Parathyroid adenoma (tissue), 2 donors: ENCODE results near the gene GPR75.

Experiments used
- H2AFZ ChIP-seq: fragments of 300-600 bp; sonication (generic); one replicate; pipeline ENCODE4 v1.7.0; 2017; ENCODE audit warnings: antibody characterized with exemption, mild to moderate bottlenecking
- H3K27ac ChIP-seq: fragments of 300-600 bp; sonication (generic); one replicate; pipeline ENCODE4 v1.7.0; 2017
- H3K27me3 ChIP-seq: fragments of 300-600 bp; sonication (generic); one replicate; pipeline ENCODE4 v1.7.0; 2017; ENCODE audit warnings: low read length; ENCODE audit not compliant: control insufficient read depth, insufficient read depth
- H3K36me3 ChIP-seq: fragments of 300-600 bp; sonication (generic); one replicate; pipeline ENCODE4 v1.7.0; 2017; ENCODE audit warnings: low read length; ENCODE audit not compliant: control insufficient read depth, insufficient read depth
- H3K4me1 ChIP-seq: fragments of 300-600 bp; sonication (generic); one replicate; pipeline ENCODE4 v1.7.0; 2017; ENCODE audit warnings: control low read depth
- H3K4me2 ChIP-seq: fragments of 300-600 bp; sonication (generic); one replicate; pipeline ENCODE4 v1.7.0; 2017; ENCODE audit warnings: low read length
- H3K4me3 ChIP-seq: fragments of 300-600 bp; sonication (generic); one replicate; pipeline ENCODE4 v1.7.0; 2017; ENCODE audit warnings: low read depth, low read length
- H3K79me2 ChIP-seq: fragments of 300-600 bp; sonication (generic); one replicate; pipeline ENCODE4 v1.7.0; 2017; ENCODE audit warnings: control low read depth
- H3K9ac ChIP-seq: fragments of 300-600 bp; sonication (generic); one replicate; pipeline ENCODE4 v1.7.0; 2017; ENCODE audit warnings: mild to moderate bottlenecking
- H3K9me3 ChIP-seq: fragments of 300-600 bp; sonication (generic); one replicate; pipeline ENCODE4 v1.7.0; 2017; ENCODE audit warnings: low read length; ENCODE audit not compliant: control insufficient read depth
- TF ChIP-seq, protein P1 (sequence below): fragments of 300-600 bp; sonication (generic); IDR thresholded peaks from one replicate; pipeline ENCODE4 v1.7.0; 2017; ENCODE audit warnings: antibody characterized with exemption, mild to moderate bottlenecking
- donor health status: primary hyperparathyroidism.

The GPR75 gene

DNA sequence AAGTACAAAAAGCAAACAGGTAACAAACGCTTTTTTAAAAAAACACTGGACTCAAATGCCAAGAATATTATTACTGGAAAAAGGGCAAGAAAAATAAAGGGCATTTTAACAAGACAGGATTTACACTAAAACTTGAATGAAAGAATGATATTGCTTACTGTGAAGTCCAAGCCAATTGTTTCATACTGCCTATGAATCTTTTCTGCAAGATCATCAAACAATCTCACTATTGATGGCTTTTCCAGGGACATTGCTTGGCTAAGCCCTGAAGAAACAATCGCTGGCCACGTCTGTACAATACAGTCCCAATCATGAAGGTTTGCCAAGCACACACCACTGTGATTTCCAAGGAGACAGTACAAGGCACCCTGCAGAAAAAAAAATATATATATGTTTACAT is 41.4 kb upstream of the GPR75 start:
- Histone ChIP-seq H3K36me3 (no peaks in the 10 kb centered on the region), H3K4me3 (no peak overlapping the region), H3K27me3 (no peaks in the 10 kb centered on the region), H3K9me3 (no peaks in the 10 kb centered on the region), H3K27ac (no peak overlapping the region), H3K79me2 (no peaks in the 10 kb centered on the region), H3K4me2 (no peak overlapping the region), H2AFZ (no peak overlapping the region), H3K9ac (no peak overlapping the region), H3K4me1 (no peaks in the 10 kb centered on the region)
- TF ChIP-seq, protein P1, sequence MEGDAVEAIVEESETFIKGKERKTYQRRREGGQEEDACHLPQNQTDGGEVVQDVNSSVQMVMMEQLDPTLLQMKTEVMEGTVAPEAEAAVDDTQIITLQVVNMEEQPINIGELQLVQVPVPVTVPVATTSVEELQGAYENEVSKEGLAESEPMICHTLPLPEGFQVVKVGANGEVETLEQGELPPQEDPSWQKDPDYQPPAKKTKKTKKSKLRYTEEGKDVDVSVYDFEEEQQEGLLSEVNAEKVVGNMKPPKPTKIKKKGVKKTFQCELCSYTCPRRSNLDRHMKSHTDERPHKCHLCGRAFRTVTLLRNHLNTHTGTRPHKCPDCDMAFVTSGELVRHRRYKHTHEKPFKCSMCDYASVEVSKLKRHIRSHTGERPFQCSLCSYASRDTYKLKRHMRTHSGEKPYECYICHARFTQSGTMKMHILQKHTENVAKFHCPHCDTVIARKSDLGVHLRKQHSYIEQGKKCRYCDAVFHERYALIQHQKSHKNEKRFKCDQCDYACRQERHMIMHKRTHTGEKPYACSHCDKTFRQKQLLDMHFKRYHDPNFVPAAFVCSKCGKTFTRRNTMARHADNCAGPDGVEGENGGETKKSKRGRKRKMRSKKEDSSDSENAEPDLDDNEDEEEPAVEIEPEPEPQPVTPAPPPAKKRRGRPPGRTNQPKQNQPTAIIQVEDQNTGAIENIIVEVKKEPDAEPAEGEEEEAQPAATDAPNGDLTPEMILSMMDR, result no peak

DNA sequence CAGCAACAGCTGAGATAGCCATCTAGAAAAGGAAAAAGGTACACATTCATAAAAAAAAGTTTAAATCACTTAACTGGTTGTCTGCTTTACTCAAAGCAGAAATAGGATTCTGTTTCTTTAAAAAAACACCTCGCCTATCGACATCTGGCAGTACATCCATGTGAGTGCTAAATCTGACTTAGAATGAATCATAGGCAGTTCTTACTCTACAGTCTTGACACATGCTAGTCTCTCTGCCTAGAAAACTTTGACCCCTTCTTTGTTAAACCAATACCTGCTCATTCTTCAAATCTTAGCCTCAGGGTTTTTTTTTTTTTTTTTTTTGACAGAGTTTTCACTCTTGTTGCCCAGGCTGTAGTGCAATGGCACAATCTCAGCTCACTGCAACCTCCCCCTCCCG is 37.1 kb upstream of the GPR75 start:
- H3K4me1 ChIP-seq, result no peaks in the 10 kb centered on the region
- H2AFZ ChIP-seq, result no peak overlapping the region
- H3K4me2 ChIP-seq, result no peak overlapping the region
- no peak overlapping the region for H3K9ac ChIP-seq
- H3K36me3 ChIP-seq, result no peaks in the 10 kb centered on the region
- no peak overlapping the region for H3K4me3 ChIP-seq
- H3K27ac ChIP-seq, result no peak overlapping the region
- H3K79me2 ChIP-seq, result no peaks in the 10 kb centered on the region
- no peaks in the 10 kb centered on the region for H3K27me3 ChIP-seq
- TF ChIP-seq, protein P1, result no peak
- no peaks in the 10 kb centered on the region for H3K9me3 ChIP-seq

DNA sequence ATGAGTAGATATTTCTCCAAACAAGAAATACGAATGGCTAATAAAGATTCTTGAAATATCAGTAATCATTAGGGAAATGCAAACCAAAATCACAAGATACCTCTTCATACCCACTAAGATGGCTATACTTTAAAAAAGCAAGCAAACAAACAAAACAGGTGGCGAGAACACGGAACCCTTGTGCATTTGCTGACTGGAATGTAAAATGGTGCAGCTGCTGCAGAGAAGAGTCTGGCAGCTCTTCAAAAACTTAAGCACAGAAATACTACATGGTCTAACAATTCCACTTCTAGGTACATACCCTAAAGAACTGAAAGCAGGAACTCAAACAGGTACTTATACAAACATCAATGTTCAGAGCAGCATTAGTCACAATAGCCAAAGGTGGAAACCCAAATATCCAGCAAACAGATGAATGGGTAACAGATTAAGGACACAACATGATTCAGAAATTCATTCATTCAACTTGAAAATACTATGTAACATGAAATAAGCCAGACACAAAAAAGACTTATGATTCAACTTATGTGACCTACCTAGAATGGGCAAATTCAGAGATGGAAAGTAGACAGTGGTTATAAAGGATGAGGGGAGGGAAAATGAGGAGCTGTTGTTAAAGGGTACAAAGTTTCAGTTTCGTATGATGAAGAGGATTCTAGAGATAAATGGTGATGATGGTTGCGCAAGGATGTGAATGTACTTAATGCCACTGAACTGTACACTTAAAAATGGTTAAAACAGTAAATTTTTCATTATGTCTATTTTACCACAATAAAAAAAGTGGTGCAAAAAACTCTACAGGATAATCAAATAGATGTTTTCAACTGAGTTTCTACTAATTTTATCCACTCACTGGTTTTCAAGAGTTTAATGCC is 26.9 kb upstream of the GPR75 start:
- Histone ChIP-seq H3K4me3 (no peak overlapping the region), H3K9ac (no peak overlapping the region), H3K36me3 (no peaks in the 10 kb centered on the region), H3K4me1 (no peaks in the 10 kb centered on the region), H3K27ac (no peak overlapping the region), H3K4me2 (no peak overlapping the region), H3K9me3 (no peaks in the 10 kb centered on the region), H3K27me3 (no peaks in the 10 kb centered on the region), H3K79me2 (no peaks in the 10 kb centered on the region), H2AFZ (no peak overlapping the region)
- TF ChIP-seq, protein P1, result no peak

DNA sequence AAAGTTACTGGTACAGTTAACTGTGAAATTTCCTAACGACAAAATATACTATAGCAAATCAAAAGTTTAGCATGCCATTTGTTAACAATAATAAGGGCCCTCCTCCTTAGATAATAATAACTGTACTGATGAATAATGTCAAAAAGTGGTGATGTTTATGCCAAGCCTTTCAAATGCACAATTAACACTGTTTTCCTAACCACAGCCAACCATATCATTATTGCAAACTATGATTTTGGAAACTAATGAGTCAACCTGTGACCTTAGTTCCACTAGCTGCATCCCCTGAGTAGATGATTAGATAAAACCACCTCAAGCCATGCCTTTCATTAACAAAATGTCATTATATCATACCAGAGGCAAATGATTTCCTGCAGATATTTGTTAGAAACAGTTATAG is 25.1 kb upstream of the GPR75 start:
- Histone ChIP-seq H2AFZ (no peak overlapping the region), H3K4me3 (no peak overlapping the region), H3K27me3 (no peaks in the 10 kb centered on the region), H3K4me1 (no peaks in the 10 kb centered on the region), H3K4me2 (no peak overlapping the region), H3K27ac (no peak overlapping the region), H3K36me3 (no peaks in the 10 kb centered on the region), H3K79me2 (no peaks in the 10 kb centered on the region), H3K9ac (no peak overlapping the region), H3K9me3 (no peaks in the 10 kb centered on the region)
- TF ChIP-seq, protein P1, result no peak

DNA sequence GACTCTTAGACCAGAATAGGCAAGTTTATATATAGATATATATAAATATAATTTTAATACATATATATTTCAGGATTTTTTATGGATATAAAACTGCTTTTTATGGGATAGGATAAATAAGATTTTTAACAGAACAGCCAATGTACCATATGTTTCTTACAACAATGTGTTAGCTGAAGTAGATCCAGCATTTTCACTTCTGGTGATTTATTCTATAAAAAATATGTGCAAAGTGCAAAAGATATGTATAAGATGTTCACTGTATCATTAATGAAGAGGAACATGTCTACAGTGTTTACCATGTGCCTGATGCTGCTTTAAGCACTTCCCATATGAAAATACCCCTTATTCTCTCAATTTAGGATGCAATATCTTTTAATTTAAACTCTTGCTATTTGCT is 22.2 kb upstream of the GPR75 start:
- Histone ChIP-seq H3K27ac (no peak overlapping the region), H3K9ac (no peak overlapping the region), H2AFZ (no peak overlapping the region), H3K79me2 (no peaks in the 10 kb centered on the region), H3K4me2 (no peak overlapping the region), H3K9me3 (no peaks in the 10 kb centered on the region), H3K4me1 (no peaks in the 10 kb centered on the region), H3K4me3 (no peak overlapping the region), H3K36me3 (no peaks in the 10 kb centered on the region), H3K27me3 (no peaks in the 10 kb centered on the region)
- TF ChIP-seq, protein P1, result no peak
